GM19372 (cell line): Measurements from ENCODE around the gene POLR3B.

ENCODE experiments used
- ATAC-seq: cut with Tn5 transposase; IDR thresholded peaks from one replicate; pipeline ENCODE4 v1.9.1; 2021; ENCODE audit warnings: mild to moderate bottlenecking, low read depth, moderate library complexity; ENCODE audit not compliant: unreplicated experiment

The POLR3B gene

GRCh38 chr12:106522708-106523107 lies 165.2 kb downstream of the POLR3B start:
- no peak for ATAC-seq

- ATAC-seq, result no peak
These were observed 169.8 kb downstream of the POLR3B start for GRCh38 chr12:106527356-106527755.

GRCh38 chr12:106541201-106541600 lies 183.7 kb downstream of the POLR3B start:
- ATAC-seq, result no peak

- no peak for ATAC-seq
These were observed 193.9 kb downstream of the POLR3B start for GRCh38 chr12:106551410-106551809.

GRCh38 chr12:106552228-106552627 lies 194.7 kb downstream of the POLR3B start:
- no peak for ATAC-seq
